Neural cell (in vitro differentiated cells): ENCODE measurements around the gene ACSL5. TPM values are rescaled to one million over a fixed set of nuclear protein-coding genes. Genes with fewer than 3 reads are reported as not detected.
"Not testable (repeated sequence)": the region's sequence is repeated elsewhere in the genome, so short reads cannot be mapped to it uniquely, and the experiment has no call there.

Source experiments
- H2AFZ ChIP-seq: fragments of 200-600, 300-800 bp; sonication (generic), shearing (Covaris generic); 2 replicates; pipeline ENCODE4 v1.6.0; 2014; ENCODE audit warnings: low read depth, mild to moderate bottlenecking, antibody characterized with exemption, low read length, moderate library complexity
- H3F3A ChIP-seq: fragments of 200-600 bp; shearing (Covaris generic); 2 replicates; pipeline ENCODE4 v1.6.1; 2016; ENCODE audit warnings: mild to moderate bottlenecking, moderate library complexity, mixed read lengths, antibody characterized with exemption, low read length; ENCODE audit not compliant: insufficient read depth, poor library complexity, severe bottlenecking
- H3K27ac ChIP-seq: fragments of 200-600, 300-800 bp; sonication (generic), shearing (Covaris generic); 2 replicates; pipeline ENCODE4 v1.5.1; 2014; ENCODE audit warnings: mild to moderate bottlenecking, low read length, moderate library complexity
- H3K27me3 ChIP-seq: fragments of 300-800, 200-600 bp; sonication (generic), shearing (Covaris generic); 2 replicates; pipeline ENCODE4 v1.6.0; 2014; ENCODE audit warnings: mild to moderate bottlenecking, low read depth, low read length, moderate library complexity; ENCODE audit not compliant: insufficient read depth
- H3K36me3 ChIP-seq: fragments of 300-800, 200-600 bp; sonication (generic), shearing (Covaris generic); 2 replicates; pipeline ENCODE4 v1.5.1; 2014; ENCODE audit warnings: mild to moderate bottlenecking, antibody characterized with exemption, low read length, moderate library complexity; ENCODE audit not compliant: insufficient read depth
- H3K4me2 ChIP-seq: fragments of 300-800, 200-600 bp; sonication (generic), shearing (Covaris generic); 2 replicates; pipeline ENCODE4 v1.6.0; 2014; ENCODE audit warnings: mild to moderate bottlenecking, low read length
- H3K4me3 ChIP-seq: fragments of 300-800, 200-600 bp; sonication (generic), shearing (Covaris generic); 2 replicates; pipeline ENCODE4 v1.5.1; 2014; ENCODE audit warnings: mild to moderate bottlenecking, low read length, moderate library complexity
- H3K79me2 ChIP-seq: fragments of 200-600 bp; shearing (Covaris generic); replicated peaks from 2 replicates; pipeline ENCODE4 v1.6.0; 2014; ENCODE audit warnings: mild to moderate bottlenecking, low read length, moderate library complexity; ENCODE audit not compliant: insufficient read depth
- H3K9ac ChIP-seq: fragments of 300-800, 200-600 bp; sonication (generic), shearing (Covaris generic); 2 replicates; pipeline ENCODE4 v1.6.1; 2016; ENCODE audit warnings: mild to moderate bottlenecking, low read length, mixed read lengths
- H3K9me2 ChIP-seq: fragments of 200-600 bp; shearing (Covaris generic); 2 replicates; pipeline ENCODE4 v1.6.1; 2016; ENCODE audit warnings: mild to moderate bottlenecking, low read length, mixed read lengths; ENCODE audit not compliant: insufficient read depth
- H3K9me3 ChIP-seq: fragments of 200-600, 300-800 bp; sonication (generic), shearing (Covaris generic); 2 replicates; pipeline ENCODE4 v1.6.1; 2016; ENCODE audit warnings: mild to moderate bottlenecking, mixed run types, low read length, moderate library complexity, mixed read lengths
- H4K20me1 ChIP-seq: fragments of 200-600 bp; shearing (Covaris generic); 2 replicates; pipeline ENCODE4 v1.6.1; 2016; ENCODE audit warnings: mild to moderate bottlenecking, mixed run types; ENCODE audit not compliant: insufficient read depth
- CTCF ChIP-seq: fragments of 450-650 bp; IDR thresholded peaks from 2 replicates; pipeline ENCODE4 v1.5.1; 2014; ENCODE audit warnings: antibody characterized with exemption, mild to moderate bottlenecking, moderate library complexity; ENCODE audit not compliant: poor library complexity, severe bottlenecking
- EP300 ChIP-seq: fragments of 450-650 bp; conservative IDR thresholded peaks from 2 replicates; pipeline ENCODE4 v1.6.1; 2014; ENCODE audit warnings: antibody characterized with exemption, mild to moderate bottlenecking, moderate library complexity; ENCODE audit not compliant: poor library complexity, severe bottlenecking
- EZH2 ChIP-seq: fragments of 200-600, 300-800 bp; shearing (Covaris generic), sonication (generic); IDR thresholded peaks from 2 replicates; pipeline ENCODE4 v1.6.1; 2014; ENCODE audit warnings: antibody characterized with exemption, low read length, borderline replicate concordance, mild to moderate bottlenecking; ENCODE audit not compliant: insufficient read depth, poor library complexity, severe bottlenecking
- MXI1 ChIP-seq: fragments of 450-650 bp; conservative IDR thresholded peaks from 2 replicates; pipeline ENCODE4 v1.6.1; 2014; ENCODE audit warnings: antibody characterized with exemption, mild to moderate bottlenecking; ENCODE audit not compliant: poor library complexity, severe bottlenecking
- POLR2AphosphoS5 ChIP-seq: IDR thresholded peaks from 2 replicates; pipeline ENCODE4 v1.6.1; 2012
- RAD21 ChIP-seq: fragments of 450-650 bp; conservative IDR thresholded peaks from 2 replicates; pipeline ENCODE4 v1.6.1; 2014; ENCODE audit warnings: antibody characterized with exemption, mild to moderate bottlenecking, moderate library complexity
- REST ChIP-seq: IDR thresholded peaks from 2 replicates; pipeline ENCODE4 v1.6.1; 2012; ENCODE audit warnings: borderline replicate concordance
- SMC3 ChIP-seq: fragments of 450-650 bp; conservative IDR thresholded peaks from 2 replicates; pipeline ENCODE4 v1.6.1; 2014; ENCODE audit warnings: antibody characterized with exemption, mild to moderate bottlenecking, moderate library complexity; ENCODE audit not compliant: poor library complexity
- TAF1 ChIP-seq: IDR thresholded peaks from 2 replicates; pipeline ENCODE4 v1.6.1; 2012; ENCODE audit warnings: low read depth
- polyA plus RNA-seq: library from polyadenylated mRNA; depleted of rRNA; stranded (reverse); fragments of >200 nt; gene quantifications from 2 replicates; pipeline ENCODE4 v1.2.3, GENCODE V29; 2014

Gene ACSL5
- polyA plus RNA-seq, 1 donor from 2014 or later = not detected

- Histone ChIP-seq H3K27ac (no peak overlapping the region), H3K9me2 (no peaks in the 10 kb centered on the region), H3K27me3 (no peaks in the 10 kb centered on the region), H3K9ac (no peak overlapping the region), H3F3A (no peaks in the 10 kb centered on the region), H3K4me3 (no peak overlapping the region), H3K4me2 (no peak overlapping the region), H3K9me3 (no peaks in the 10 kb centered on the region), H2AFZ (no peak overlapping the region), H4K20me1 (no peaks in the 10 kb centered on the region), H3K36me3 (peaks cover 5% of the 10 kb centered on the region), H3K79me2 (no peaks in the 10 kb centered on the region)
- TF ChIP-seq CTCF (no peak), TAF1 (no peak), POLR2AphosphoS5 (no peak), EZH2 (no peak), REST (no peak), RAD21 (no peak), SMC3 (no peak), EP300 (no peak), MXI1 (no peak)
These were observed 86.5 kb downstream of the ACSL5 start for GRCh38 chr10:112460366-112460765.

- Histone ChIP-seq H3K36me3 (peaks cover 13% of the 10 kb centered on the region), H3K4me2 (no peak overlapping the region)
These were observed 87.3 kb downstream of the ACSL5 start for GRCh38 chr10:112461029-112461887.

GRCh38 chr10:112464074-112464473 lies 90.2 kb downstream of the ACSL5 start:
- H3K79me2 ChIP-seq, H3K27me3 ChIP-seq, H3K4me2 ChIP-seq, H3K9me3 ChIP-seq, H4K20me1 ChIP-seq, H3K9me2 ChIP-seq, H3F3A ChIP-seq, H3K9ac ChIP-seq, H3K27ac ChIP-seq, H3K4me3 ChIP-seq, H2AFZ ChIP-seq: not testable (repeated sequence)
- peaks cover 13% of the 10 kb centered on the region for H3K36me3 ChIP-seq

More at GRCh38 chr10:112461029-112461887, 87.3 kb downstream of the ACSL5 start:
- no peaks in the 10 kb centered on the region for H3K79me2 ChIP-seq
- H3K27me3 ChIP-seq = no peaks in the 10 kb centered on the region
- H3K9me2 ChIP-seq = no peaks in the 10 kb centered on the region
- no peak overlapping the region for H2AFZ ChIP-seq
- no peak overlapping the region for H3K4me3 ChIP-seq
- H3K9ac ChIP-seq = no peak overlapping the region
- no peak overlapping the region for H3K27ac ChIP-seq
- no peaks in the 10 kb centered on the region for H3K9me3 ChIP-seq
- no peaks in the 10 kb centered on the region for H4K20me1 ChIP-seq
- no peak for TF ChIP-seq CTCF
- no peaks in the 10 kb centered on the region for H3F3A ChIP-seq
